ENCODE data around the gene NKAIN2.
A peak's percentile ranks its signal among the peaks of the same experiment; 100 is the strongest.

The NKAIN2 gene

GRCh38 chr6:124769811-124770544 lies 966.3 kb downstream of the NKAIN2 start:
- DNase-seq (ENCODE audit: low spot score): no peak

- no peak for DNase-seq (ENCODE audit: low spot score)
Observed at GRCh38 chr6:124770784-124771183, 967.1 kb downstream of the NKAIN2 start.

- no peak for DNase-seq (ENCODE audit: low spot score)
Observed at GRCh38 chr6:124772733-124773319, 969.2 kb downstream of the NKAIN2 start.

GRCh38 chr6:124775121-124775520 lies 971.5 kb downstream of the NKAIN2 start:
- no peak for DNase-seq (ENCODE audit: low spot score)

GRCh38 chr6:124777863-124778262 lies 974.2 kb downstream of the NKAIN2 start:
- DNase-seq (ENCODE audit: low spot score): no peak

GRCh38 chr6:124780623-124781022 lies 977.0 kb downstream of the NKAIN2 start:
- DNase-seq (ENCODE audit: low spot score): peak; percentile 23

GRCh38 chr6:124783344-124783743 lies 979.7 kb downstream of the NKAIN2 start:
- no peak for DNase-seq (ENCODE audit: low spot score)

GRCh38 chr6:124791156-124791555 lies 987.5 kb downstream of the NKAIN2 start:
- DNase-seq (ENCODE audit: low spot score): no peak

- DNase-seq (ENCODE audit: low spot score): no peak
Observed at GRCh38 chr6:124792386-124792785, 988.7 kb downstream of the NKAIN2 start.

- DNase-seq (ENCODE audit: low spot score): no peak
Observed at GRCh38 chr6:124793398-124793797, 989.7 kb downstream of the NKAIN2 start.

GRCh38 chr6:124795643-124796463 lies 992.2 kb downstream of the NKAIN2 start:
- peak; percentile 25 for DNase-seq (ENCODE audit: low spot score)

- no peak for DNase-seq (ENCODE audit: low spot score)
Observed at GRCh38 chr6:124796464-124796970, 992.9 kb downstream of the NKAIN2 start.

GRCh38 chr6:124797224-124797623 lies 993.6 kb downstream of the NKAIN2 start:
- no peak for DNase-seq (ENCODE audit: low spot score)

- DNase-seq (ENCODE audit: low spot score): peak; percentile 14
Observed at GRCh38 chr6:124798942-124799496, 995.4 kb downstream of the NKAIN2 start.

- no peak for DNase-seq (ENCODE audit: low spot score)
Observed at GRCh38 chr6:124799638-124800037, 996.0 kb downstream of the NKAIN2 start.

GRCh38 chr6:124800222-124800621 lies 996.6 kb downstream of the NKAIN2 start:
- no peak for DNase-seq (ENCODE audit: low spot score)

GRCh38 chr6:124812067-124812466 lies 1008.4 kb downstream of the NKAIN2 start:
- DNase-seq (ENCODE audit: low spot score): no peak

GRCh38 chr6:124819346-124819745 lies 1015.7 kb downstream of the NKAIN2 start:
- no peak for DNase-seq (ENCODE audit: low spot score)

- DNase-seq (ENCODE audit: low spot score): no peak
Observed at GRCh38 chr6:124822204-124822613, 1018.5 kb downstream of the NKAIN2 start.

GRCh38 chr6:124822721-124823120 lies 1019.1 kb downstream of the NKAIN2 start:
- no peak for DNase-seq (ENCODE audit: low spot score)

GRCh38 chr6:124823240-124824111 lies 1019.8 kb downstream of the NKAIN2 start:
- no peak for DNase-seq (ENCODE audit: low spot score)
